Measurements from ENCODE around the gene ALDH1A2.

ALDH1A2 gene

GRCh38 chr15:57914350-57915055, 151.0 kb downstream of the ALDH1A2 start (continued):
- TF ChIP-seq ZBTB49 (tag by site-specific recombination; IDR thresholded peaks at IDR 0.05; ENCODE audit: low read depth) (no peak), MEIS1 (CRISPR knock-in tag; IDR thresholded peaks at IDR 0.05; ENCODE audit: borderline replicate concordance) (no peak), ZIC2 (tag by site-specific recombination; IDR thresholded peaks at IDR 0.05) (no peak), EGR2 (tag by site-specific recombination; IDR thresholded peaks at IDR 0.05; ENCODE audit: low read depth) (no peak), BCL6B (tag by site-specific recombination; IDR thresholded peaks at IDR 0.05) (peak; percentile 47; the same call in 1 of the 2 replicates), GLIS1 (tag by site-specific recombination; IDR thresholded peaks at IDR 0.05) (no peak), ZNF433 (tag by site-specific recombination; IDR thresholded peaks at IDR 0.05; ENCODE audit: low read depth) (no peak), ZNF335 (tag by site-specific recombination; conservative IDR thresholded peaks at IDR 0.05) (0 out of 2 replicates have a peak, but pooled peaks have one; percentile 48), ZNF558 (tag by site-specific recombination; IDR thresholded peaks at IDR 0.05) (no peak), TSHZ1 (tag by site-specific recombination; IDR thresholded peaks at IDR 0.05; ENCODE audit: borderline replicate concordance) (peak; percentile 70; the same call in 1 of the 2 replicates), ZBTB7A (tag by site-specific recombination; IDR thresholded peaks at IDR 0.05; ENCODE audit: low read depth) (no peak), ZNF169 (tag by site-specific recombination; IDR thresholded peaks at IDR 0.05) (no peak), ZNF530 (tag by site-specific recombination; IDR thresholded peaks at IDR 0.05; ENCODE audit: low read depth) (no peak), ZNF654 (tag by site-specific recombination; IDR thresholded peaks at IDR 0.05; ENCODE audit: low read depth) (no peak), SCRT2 (tag by site-specific recombination; IDR thresholded peaks at IDR 0.05) (peak; percentile 69), WT1 (tag by site-specific recombination; IDR thresholded peaks at IDR 0.05) (peak; percentile 95), ZBTB20 (tag by site-specific recombination; IDR thresholded peaks at IDR 0.05) (0 out of 2 replicates have a peak, but pooled peaks have one; percentile 29), SP3 (tag by site-specific recombination; IDR thresholded peaks at IDR 0.05) (0 out of 2 replicates have a peak, but pooled peaks have one; percentile 17), KLF9 (tag by site-specific recombination; IDR thresholded peaks at IDR 0.05; ENCODE audit: low read depth) (no peak), ZNF555 (tag by site-specific recombination; conservative IDR thresholded peaks at IDR 0.05) (no peak)

GRCh38 chr15:57911247-57911646, 154.3 kb downstream of the ALDH1A2 start:
- no peak overlapping the region for H3K4me3 ChIP-seq (ENCODE audit: low read depth, low read length)
- CTCF ChIA-PET: no interaction called here
- TF ChIP-seq ATF2 (tag by site-specific recombination; IDR thresholded peaks at IDR 0.05; ENCODE audit: low read depth) (no peak), ZNF112 (tag by site-specific recombination; IDR thresholded peaks at IDR 0.05) (no peak), WT1 (tag by site-specific recombination; IDR thresholded peaks at IDR 0.05) (peak; percentile 76), SETDB1 (IDR thresholded peaks at IDR 0.05; ENCODE audit: insufficient read length, low read length) (no peak), ZSCAN16 (tag by site-specific recombination; IDR thresholded peaks at IDR 0.05) (no peak), ZIC2 (tag by site-specific recombination; IDR thresholded peaks at IDR 0.05) (peak; percentile 97), YY1 (tag by site-specific recombination; IDR thresholded peaks at IDR 0.05) (no peak), ZNF174 (tag by site-specific recombination; IDR thresholded peaks at IDR 0.05) (no peak), ZNF658 (tag by site-specific recombination; IDR thresholded peaks at IDR 0.05) (no peak), ZBTB8A (tag by site-specific recombination; IDR thresholded peaks at IDR 0.05) (peak; percentile 73)

More at GRCh38 chr15:57911247-57911646, 154.3 kb downstream of the ALDH1A2 start:
- Histone ChIP-seq H3K27ac (ENCODE audit: extremely low read depth, low read depth, low read length) (no peak overlapping the region), H3K4me1 (ENCODE audit: control insufficient read depth, insufficient read depth, low read length) (0 out of 2 replicates have a peak, but pooled peaks cover 2% of the 10 kb centered on the region), H3K36me3 (ENCODE audit: control insufficient read depth in 2 of 2, insufficient read depth in 1 of 2, low read length in 2 of 2) (no peaks in the 10 kb centered on the region), H3K9me3 (ENCODE audit: control insufficient read depth, insufficient read depth, low read depth, low read length) (no peaks in the 10 kb centered on the region)
- POLR2A ChIA-PET: no interaction called here
